ENCODE measurements around the gene HBZ. TPM values are rescaled to one million over a fixed set of nuclear protein-coding genes. Genes with fewer than 3 reads are reported as not detected.
A peak's percentile ranks its signal among the peaks of the same experiment; 100 is the strongest.
"Not testable (repeated sequence)": the region's sequence is repeated elsewhere in the genome, so short reads cannot be mapped to it uniquely, and the experiment has no call there.

Gene HBZ
- total RNA-seq, 1 donor from 2014 or later: 8.4 TPM

- no peak for DNase-seq
These were observed 13.3 kb downstream of the HBZ start, which contains the start of gene HBM for GRCh38 chr16:165539-166374. TSS of gene HBM (plus strand) at chr16:165978. CDS start at chr16:165998, 20 bp downstream.

- no peak for DNase-seq
These were observed 14.1 kb downstream of the HBZ start for GRCh38 chr16:166375-167121.

DNA sequence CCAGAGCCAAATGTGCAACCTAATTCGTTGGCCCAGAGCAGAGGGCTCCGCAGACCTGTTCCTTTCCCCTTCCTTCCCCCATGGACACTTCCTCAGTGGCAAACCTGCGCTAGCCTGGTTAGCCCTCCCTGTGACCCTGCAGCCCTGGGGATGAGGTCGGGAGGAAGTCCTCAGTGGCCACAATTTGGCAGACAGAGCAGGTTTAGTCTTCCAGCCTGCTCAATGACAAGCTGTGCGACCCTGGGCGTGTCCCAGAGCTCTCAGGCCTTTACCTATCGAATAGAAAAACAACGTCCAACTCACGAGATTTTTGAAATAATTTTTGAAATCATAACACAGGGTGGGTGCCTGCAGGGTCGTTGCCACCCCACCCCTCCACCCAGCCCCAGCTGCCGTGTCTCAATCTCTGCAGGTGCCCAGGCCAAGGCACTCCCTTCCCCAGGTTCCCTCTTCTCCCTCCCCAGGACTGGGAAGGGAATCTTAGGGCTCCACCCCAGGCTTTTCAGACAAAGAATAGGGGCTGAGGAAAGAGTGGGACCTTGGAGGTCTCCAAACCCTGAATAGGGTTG lies 14.8 kb downstream of the HBZ start:
- no peak for DNase-seq

DNA sequence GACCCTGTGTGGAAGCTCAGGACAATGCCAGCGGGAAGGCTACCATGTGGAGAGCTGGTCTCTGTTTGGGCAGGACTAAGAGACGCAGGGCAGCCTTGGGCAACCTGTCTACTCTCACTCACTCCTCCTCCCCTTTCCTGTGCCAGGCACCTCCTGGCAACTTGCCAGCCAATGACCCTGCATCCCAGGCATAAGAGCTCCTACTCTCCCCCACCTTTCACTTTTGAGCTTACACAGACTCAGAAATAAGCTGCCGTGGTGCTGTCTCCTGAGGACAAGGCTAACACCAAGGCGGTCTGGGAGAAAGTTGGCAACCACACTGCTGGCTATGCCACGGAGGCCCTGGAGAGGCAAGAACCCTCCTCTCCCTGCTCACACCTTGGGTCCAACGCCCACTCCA lies 16.0 kb downstream of the HBZ start:
- DNase-seq: no peak

DNA sequence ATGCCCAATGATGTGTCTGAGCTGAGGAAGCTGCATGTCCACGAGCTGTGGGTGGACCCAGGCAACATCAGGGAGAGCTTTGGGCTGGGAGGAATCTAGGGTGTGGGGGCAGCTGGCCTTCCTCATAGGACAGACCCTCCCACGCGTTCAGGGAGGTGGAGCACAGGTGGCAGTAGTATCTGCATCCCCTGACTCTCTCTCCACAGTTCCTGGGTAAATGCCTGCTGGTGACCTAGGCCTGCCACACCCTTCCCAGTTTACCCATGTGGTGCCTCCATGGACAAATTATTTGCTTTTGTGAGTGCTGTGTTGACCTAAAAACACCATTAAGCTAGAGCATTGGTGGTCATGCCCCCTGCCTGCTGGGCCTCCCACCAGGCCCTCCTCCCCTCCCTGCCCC lies 16.6 kb downstream of the HBZ start:
- DNase-seq: no peak

DNA sequence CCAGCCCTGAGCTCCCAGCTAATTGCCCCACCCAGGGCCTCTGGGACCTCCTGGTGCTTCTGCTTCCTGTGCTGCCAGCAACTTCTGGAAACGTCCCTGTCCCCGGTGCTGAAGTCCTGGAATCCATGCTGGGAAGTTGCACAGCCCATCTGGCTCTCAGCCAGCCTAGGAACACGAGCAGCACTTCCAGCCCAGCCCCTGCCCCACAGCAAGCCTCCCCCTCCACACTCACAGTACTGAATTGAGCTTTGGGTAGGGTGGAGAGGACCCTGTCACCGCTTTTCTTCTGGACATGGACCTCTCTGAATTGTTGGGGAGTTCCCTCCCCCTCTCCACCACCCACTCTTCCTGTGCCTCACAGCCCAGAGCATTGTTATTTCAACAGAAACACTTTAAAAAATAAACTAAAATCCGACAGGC lies 17.7 kb downstream of the HBZ start:
- not testable (repeated sequence) for DNase-seq

- DNase-seq: no peak
These were observed 18.3 kb downstream of the HBZ start for GRCh38 chr16:170788-171187.

- DNase-seq: not testable (repeated sequence)
These were observed 20.0 kb downstream of the HBZ start, which contains the start of gene HBA2 for GRCh38 chr16:172374-172941. TSS of gene HBA2 (plus strand) at chr16:172876. CDS start at chr16:172913, 37 bp downstream.

GRCh38 chr16:173211-173854 lies 20.9 kb downstream of the HBZ start:
- DNase-seq: not testable (repeated sequence)

GRCh38 chr16:173928-174769 lies 21.7 kb downstream of the HBZ start:
- not testable (repeated sequence) for DNase-seq

DNA sequence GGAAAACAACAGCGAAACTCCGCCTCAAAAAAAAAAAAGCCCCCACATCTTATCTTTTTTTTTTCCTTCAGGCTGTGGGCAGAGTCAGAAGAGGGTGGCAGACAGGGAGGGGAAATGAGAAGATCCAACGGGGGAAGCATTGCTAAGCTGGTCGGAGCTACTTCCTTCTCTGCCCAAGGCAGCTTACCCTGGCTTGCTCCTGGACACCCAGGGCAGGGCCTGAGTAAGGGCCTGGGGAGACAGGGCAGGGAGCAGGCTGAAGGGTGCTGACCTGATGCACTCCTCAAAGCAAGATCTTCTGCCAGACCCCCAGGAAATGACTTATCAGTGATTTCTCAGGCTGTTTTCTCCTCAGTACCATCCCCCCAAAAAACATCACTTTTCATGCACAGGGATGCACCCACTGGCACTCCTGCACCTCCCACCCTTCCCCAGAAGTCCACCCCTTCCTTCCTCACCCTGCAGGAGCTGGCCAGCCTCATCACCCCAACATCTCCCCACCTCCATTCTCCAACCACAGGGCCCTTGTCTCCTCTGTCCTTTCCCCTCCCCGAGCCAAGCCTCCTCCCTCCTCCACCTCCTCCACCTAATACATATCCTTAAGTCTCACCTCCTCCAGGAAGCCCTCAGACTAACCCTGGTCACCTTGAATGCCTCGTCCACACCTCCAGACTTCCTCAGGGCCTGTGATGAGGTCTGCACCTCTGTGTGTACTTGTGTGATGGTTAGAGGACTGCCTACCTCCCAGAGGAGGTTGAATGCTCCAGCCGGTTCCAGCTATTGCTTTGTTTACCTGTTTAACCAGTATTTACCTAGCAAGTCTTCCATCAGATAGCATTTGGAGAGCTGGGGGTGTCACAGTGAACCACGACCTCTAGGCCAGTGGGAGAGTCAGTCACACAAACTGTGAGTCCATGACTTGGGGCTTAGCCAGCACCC lies 22.8 kb downstream of the HBZ start:
- no peak for DNase-seq

- DNase-seq: not testable (repeated sequence)
These were observed 23.6 kb downstream of the HBZ start for GRCh38 chr16:176006-176405.

DNA sequence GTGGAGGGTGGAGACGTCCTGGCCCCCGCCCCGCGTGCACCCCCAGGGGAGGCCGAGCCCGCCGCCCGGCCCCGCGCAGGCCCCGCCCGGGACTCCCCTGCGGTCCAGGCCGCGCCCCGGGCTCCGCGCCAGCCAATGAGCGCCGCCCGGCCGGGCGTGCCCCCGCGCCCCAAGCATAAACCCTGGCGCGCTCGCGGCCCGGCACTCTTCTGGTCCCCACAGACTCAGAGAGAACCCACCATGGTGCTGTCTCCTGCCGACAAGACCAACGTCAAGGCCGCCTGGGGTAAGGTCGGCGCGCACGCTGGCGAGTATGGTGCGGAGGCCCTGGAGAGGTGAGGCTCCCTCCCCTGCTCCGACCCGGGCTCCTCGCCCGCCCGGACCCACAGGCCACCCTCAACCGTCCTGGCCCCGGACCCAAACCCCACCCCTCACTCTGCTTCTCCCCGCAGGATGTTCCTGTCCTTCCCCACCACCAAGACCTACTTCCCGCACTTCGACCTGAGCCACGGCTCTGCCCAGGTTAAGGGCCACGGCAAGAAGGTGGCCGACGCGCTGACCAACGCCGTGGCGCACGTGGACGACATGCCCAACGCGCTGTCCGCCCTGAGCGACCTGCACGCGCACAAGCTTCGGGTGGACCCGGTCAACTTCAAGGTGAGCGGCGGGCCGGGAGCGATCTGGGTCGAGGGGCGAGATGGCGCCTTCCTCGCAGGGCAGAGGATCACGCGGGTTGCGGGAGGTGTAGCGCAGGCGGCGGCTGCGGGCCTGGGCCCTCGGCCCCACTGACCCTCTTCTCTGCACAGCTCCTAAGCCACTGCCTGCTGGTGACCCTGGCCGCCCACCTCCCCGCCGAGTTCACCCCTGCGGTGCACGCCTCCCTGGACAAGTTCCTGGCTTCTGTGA lies 24.3 kb downstream of the HBZ start, which contains the start of gene HBA1:
Gene HBA1, plus strand, starts transcription at position 204 of the 906 bp plus-strand sequence. Its CDS starts 37 bp downstream, at position 241.
- DNase-seq: not testable (repeated sequence)

- peak; percentile 49 for DNase-seq
These were observed 25.0 kb downstream of the HBZ start for GRCh38 chr16:177394-177822.

GRCh38 chr16:177981-178667 lies 25.7 kb downstream of the HBZ start:
- no peak for DNase-seq

DNA sequence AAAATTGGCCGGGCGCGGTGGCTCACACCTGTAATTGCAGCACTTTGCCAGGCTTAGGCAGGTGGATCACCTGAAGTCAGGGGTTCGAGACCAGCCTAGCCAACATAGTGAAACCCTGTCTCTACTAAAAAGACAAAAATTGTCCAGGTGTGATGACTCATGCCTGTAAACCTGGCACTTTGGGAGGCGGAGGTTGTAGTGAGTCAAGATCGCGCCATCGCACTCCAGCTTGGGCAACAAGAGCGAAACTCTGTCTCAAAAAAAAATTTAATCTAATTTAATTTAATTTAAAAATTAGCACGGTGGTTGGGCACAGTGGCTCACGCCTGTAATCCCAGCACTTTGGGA lies 26.2 kb downstream of the HBZ start:
- no peak for DNase-seq

DNA sequence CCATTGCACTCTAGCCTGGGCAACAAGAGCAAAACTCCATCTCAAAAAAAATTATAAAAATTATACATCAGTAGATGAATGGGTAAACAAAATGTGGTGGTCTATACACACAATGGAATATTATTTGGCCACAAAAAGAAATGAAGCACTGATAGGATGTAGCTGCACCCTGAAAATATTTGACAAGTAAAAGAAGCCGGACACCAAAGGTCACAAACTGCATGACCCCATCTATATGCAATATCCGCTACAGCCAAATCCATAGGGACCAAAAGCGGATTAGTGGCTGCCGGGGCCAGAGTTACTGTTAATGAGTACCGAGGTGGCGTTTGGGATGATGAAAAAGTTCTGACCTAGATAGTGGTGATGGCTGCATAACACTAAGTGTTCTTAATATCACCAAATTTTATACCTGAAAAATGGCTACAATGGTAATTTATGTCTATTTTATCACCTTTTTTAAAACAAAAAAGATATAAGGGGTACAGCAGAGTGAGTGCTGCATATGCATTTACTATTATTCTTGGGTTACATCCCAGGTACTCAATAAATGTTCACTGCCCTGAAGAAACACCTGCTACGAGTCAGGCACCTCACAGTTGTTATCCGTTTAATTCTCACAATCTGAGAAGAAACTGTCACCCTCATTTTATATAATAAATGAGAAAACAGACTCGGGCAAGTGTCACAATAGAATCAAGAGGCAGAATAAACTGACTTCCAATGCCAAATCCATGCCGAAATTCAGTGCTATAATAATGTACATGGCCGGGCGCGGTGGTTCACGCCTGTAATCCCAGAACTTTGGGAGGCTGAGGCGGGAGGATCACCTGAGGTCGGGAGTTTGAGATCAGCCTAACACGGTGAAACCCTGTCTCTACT lies 27.0 kb downstream of the HBZ start:
- no peak for DNase-seq
